MV-4-11 (cell line): ENCODE results near the gene ENTREP3.
"Not testable (repeated sequence)": the region's sequence is repeated elsewhere in the genome, so short reads cannot be mapped to it uniquely, and the experiment has no call there.

Experiments used
- DNase-seq: peaks from one replicate; lab custom pipeline; 2025; lab: John Stamatoyannopoulos, UW

The ENTREP3 gene

DNA sequence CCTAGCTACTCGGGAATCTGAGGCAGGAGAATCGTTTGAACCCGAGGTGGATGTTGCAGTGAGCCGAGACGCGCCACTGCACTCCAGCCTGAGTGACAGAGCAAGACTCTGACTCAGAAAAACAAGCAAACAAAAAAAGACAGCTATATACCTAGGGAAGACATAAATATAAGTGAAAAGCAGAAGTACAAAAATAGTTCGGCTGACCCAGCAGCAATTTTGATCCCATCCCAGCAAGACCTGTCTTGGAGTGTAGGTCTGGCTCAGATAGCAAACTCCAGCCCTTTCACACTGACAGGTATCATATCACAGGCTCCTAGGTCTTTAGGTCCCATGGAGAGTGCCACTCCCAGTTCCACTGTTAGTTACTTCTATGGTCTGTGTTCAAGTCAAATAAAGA is 32.2 kb downstream of the ENTREP3 start:
- DNase-seq = peak; percentile 78

DNA sequence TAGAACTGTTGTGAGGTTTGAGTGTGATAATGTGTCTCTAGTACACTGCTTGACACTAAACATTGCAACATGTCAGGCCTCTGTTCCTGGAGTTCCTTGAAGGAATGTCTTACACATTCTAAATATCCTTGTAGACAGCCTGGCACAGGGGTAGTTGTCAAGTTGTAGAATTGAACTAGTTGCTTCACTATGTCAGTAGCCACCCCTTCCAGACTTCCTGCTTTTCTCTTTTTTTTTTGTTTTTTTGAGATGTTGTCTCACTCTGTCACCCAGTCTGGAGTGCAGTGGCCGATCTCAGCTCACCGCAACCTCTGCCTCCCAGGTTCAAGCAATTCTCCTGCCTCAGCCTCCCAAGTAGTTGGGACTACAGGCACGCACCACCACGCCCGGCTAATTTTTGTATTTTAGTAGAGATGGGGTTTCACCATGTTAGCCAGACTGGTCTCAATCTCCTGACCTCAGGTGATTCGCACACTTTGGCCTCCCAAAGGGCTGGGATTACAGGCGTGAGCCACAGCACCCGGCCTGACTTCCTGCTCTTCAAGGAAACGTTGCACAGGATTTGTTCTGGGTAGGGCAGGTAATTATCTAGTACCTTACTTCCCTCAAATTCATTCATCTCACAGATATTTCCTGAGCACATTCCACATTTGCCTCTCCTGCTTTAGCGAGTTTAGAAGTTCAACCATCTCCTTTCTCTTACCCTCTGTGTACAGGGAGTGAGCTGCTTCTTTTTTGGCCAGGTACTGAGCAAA is 34.9 kb downstream of the ENTREP3 start:
- DNase-seq = not testable (repeated sequence)

DNA sequence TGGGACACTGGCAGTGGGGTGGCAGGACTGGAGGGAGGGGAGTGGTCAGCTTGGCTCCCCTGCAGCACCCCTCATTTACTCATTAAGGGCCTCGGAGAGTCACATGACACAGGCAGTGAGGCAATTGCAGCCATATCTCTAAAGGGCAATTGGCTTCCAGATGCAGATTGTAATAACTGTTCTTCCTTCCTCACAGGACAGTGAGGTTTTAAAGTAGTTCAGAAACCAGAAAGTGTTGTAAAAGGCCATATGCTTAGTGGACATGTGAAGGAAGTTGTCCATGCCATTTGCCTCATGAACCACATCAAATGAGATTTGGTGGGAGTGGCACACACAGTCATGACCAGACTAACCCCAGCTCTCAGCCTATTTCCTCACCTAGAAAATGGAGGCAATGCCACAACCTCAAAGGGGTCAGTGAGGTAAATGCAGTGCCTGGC is 35.7 kb downstream of the ENTREP3 start:
- DNase-seq = peak; percentile 84

DNA sequence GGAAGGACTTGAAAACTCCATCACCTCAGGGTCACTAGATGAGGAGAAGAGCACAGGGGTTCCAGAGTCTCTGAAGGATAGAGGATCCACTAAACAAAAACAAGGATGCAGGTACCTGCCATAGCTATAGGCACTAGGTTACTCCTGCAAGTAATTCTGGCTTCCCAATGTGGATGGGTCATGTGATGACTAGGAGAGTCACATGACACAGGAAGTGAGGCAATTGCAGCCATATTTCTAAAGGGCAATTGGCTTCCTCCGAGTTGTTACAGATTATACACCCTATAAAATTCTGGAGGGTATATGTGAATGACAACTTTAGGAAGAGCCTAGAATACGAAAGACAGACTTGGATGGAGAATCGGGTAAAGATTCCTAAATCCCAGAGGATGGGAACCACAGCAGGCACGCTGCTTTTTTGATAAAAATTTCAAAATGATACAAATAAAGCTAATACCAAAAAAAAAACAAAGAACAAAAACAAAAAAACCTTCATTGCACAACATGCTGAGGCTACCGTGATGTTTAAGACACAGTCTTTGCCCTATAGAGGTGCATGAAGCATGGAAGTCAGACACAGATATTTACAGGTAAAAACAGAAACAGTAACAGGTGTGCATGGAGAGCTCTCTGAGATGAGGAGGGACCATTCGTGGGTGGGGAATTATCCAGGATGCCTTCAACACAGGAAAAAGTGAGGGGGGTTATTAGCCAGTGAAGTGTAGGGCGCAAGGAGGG is 36.3 kb downstream of the ENTREP3 start:
- peak; percentile 67 for DNase-seq

DNA sequence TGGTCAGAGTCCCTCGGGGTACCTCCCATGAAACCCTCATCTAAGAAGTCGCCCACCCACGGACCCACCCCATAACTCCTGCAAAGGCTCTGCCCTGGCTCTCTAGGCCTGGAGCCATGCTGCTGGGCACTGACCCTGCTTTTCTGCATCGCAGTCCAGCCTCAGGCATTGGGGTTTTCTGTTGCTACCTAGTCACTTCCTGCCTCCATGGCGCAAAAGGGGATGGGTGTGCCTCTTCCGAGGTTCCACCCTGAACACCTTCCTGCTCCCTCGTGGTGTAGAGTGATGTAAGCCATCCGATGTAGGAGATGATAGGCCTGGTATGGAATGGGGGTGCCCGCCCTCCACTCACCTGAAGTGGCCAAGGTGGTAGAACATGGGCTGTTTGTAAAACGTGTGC is 40.6 kb downstream of the ENTREP3 start:
- DNase-seq = not testable (repeated sequence)

DNA sequence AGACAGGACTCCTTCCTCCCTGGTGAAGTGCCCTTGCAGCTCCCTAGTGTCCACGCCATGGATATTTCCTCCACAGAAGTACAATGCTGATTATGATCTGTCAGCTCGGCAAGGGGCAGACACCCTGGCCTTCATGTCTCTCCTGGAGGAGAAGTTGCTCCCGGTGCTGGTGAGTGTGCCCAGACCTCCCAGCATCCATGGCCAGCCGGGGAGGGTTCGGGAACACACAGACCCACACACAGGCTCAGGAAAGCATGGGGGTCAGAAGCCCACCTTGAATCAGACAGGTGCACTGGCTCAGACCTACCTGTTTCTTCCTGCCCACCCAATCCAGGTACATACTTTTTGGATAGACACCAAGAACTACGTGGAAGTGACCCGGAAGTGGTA is 43.2 kb downstream of the ENTREP3 start:
- not testable (repeated sequence) for DNase-seq

DNA sequence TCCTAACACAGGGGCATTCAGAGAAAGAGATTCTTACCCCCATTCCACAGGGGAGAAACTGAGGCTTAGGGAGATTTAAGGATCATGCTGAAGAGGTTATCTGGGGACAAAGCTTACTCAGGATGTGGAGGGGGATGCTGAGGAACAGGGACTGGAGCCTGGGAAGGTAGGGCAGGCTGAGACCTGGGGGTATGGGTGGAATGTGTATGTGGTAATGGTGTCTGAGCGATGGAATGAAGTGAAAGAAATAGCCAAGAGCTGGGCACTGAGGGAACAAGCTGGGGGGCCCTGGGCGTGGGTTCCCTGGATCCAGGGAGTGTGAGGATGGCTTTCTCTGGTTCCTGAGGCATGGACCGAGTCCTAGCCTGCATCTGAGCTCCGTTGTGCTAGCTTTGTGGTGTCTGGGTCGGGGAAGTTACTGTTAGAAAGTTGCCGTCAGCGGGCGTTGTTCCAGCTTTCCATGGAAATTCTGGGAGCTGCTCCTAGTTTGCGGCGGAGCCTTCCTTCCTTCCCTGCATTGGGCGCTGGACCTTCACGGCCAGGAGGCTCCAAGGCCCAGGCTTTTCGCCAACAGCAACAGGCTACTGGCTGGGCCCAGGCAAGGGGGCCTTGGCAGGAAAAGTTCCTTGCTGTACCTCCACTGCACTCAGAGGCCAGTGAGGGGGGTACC is 43.8 kb downstream of the ENTREP3 start:
- DNase-seq = not testable (repeated sequence)

DNA sequence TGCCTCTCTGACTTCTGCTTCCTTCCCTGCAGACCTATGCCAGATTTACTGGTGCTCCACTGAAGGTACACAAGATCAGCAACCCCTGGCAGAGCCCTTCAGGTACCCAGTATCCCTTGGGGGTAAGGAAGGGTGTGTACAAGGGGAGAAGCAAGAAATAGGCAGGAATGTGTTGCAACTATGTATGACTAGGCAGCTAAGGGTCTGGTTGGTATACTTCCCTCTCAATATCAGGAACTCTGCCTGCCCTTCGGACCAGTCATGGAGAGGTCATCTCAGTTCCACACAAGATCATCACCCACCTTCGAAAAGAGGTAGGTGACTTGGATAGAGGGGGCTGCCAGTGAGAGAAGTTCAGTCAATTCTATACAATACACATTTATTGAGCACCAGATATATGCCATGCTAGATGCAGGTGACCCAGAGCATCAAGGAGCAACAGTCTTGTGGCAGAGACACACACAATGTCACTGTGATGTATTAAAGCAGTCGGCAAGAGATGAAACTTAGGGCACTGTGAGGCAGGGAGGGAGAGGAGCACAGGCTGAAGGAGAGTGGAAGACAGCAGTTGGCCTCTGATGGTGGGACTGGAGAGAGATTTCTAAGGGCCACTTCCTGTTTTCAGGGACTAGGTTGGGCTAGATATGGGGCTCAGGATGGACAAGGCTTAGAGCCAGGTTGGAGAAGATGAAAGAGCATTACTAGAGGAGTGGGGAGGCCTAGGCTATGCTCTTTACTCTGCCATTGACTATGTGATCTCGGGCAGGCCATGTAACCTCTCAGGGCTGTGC is 44.8 kb downstream of the ENTREP3 start:
- DNase-seq = peak; percentile 57

DNA sequence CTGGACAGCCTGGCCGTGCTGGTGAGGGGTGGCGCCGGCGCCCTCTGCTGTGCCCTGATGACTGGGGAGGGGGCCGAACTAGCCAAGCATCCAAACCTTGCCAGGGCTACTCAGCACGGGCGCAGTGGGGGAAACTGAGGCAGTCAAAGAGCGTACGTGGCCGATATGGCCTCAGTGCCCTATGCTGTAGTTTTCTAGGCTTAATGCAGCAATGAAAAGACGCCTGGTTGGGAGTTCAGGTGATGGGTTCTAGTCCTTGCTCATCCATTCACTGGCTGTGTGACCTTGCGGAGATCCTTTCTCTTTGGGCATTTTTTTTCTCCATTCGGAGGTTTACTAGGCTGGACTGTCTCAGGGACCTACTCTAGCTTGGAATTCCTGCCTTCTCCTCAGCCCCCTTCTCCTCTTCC is 46.0 kb downstream of the ENTREP3 start:
- DNase-seq = no peak

DNA sequence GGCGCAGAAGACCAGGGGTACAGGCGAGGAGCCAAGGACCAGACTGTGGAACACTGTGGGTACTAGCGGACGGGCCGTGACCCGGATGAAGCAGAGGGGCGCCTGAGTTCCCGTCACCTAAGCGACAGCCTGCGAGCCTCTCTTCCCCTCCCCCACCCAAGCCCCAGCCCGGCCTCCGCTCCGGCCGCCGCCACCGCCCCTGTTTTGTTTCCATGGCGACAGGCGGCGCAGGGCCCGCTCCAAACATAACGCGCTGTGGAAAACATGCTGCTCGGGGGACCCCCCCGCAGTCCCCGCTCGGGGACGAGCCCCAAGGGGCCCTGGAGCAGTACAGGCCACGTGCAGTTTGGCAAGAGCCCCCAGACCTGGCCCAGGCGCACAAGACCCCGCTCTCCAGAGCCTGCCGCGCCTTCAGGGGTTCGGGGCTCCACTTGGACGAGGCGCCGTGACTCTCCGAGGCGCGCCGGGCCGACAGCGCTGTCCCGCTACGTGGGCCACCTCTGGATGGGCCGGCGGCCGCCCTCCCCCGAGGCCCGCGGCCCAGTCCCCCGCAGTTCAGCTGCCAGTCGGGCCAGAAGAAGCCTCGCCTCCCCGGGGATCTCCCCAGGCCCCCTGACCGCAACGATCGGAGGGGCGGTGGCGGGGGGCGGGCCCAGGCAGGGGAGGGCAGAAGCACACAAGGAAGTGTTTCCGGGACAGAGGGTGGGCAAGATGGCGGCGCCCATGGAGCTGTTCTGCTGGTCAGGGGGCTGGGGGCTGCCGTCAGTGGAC is 46.6 kb downstream of the ENTREP3 start, which contains the start of gene MTX1:
Gene MTX1, plus strand, starts transcription at position 155 of the 771 bp plus-strand sequence. Its CDS starts 110 bp downstream, at position 265.
- peak; percentile 65 for DNase-seq

DNA sequence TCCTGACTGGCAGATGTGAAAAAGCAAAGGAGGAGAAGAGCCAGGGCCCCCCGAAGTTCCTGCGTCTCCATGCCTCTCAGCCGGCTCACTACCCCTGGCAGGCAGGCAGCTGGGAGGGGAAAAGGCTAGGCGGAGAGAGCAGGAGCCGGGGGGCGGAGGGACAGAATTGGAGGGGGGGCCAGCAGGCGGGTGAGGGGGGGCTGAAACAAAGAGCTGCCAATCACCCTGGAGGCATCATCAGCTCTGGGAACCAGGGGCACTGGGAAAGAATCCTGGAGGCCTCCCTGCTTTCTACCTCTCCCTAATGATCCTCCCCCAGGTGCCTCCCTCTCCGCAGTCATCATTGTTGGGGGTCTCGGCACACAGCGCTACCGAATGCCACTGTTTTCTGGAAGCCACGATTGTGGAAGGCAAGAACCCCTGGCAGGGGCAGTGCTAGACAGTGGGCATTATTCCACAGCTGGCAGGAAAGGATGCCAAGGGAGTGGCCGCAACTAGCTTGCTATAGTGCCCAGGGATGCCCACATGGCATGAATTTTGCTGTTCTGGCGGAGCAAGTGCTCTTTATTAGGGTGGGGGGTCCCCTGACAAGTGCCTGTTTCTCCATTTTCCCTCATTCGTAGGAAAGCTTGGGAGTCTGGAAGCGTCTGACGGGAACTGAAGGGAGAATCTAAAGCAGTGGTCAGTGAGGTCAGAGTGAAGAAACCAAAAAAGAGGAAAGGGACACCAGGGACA is 47.3 kb downstream of the ENTREP3 start, which contains the start of gene THBS3:
Gene THBS3, minus strand, starts transcription at position 92 of the 735 bp plus-strand sequence. Its CDS starts 21 bp downstream, at position 71.
- DNase-seq = no peak

DNA sequence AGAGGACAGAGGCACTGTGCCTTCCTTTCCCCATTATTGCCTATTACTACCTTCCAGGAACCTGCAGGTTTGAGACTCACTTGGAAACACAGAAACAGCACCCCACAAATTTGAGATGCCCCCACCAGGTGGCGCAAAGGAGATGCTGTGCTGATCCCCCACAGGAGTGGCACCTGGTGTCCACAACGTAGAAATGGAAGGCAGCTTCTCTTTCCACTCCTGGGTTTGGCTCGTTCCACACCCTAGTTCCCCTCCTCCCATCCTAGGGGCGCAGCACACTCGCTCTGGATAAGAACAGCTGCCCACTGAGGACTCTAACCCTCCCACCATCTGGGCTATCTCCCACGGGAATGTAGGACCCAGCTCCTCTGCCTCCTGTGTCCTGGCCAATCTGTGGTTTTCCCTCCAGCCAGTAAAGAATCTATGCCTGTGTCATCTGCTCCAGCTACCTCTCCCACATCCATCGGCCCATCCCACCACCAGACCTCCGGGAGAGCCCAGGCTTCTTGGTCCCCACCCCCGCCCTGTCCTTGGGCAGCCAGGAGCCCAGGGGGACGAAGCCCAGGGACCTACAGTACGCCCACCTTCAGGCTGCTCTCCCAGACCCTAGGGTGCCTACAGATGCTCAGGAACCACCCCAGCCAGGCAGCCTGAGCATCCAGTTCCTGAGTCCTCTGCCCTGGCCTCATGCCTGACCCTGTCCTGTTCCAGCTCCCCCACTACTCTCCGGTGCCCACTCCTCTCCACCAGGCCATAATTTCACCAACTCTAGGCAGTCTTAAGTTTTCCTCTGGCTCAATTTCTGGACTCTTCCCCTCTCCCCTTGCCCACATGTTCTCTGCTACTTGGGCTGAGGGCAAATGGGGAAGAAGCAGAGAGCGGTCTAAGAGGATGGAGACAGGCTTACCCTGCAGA is 48.1 kb downstream of the ENTREP3 start:
- DNase-seq = peak; percentile 68

DNA sequence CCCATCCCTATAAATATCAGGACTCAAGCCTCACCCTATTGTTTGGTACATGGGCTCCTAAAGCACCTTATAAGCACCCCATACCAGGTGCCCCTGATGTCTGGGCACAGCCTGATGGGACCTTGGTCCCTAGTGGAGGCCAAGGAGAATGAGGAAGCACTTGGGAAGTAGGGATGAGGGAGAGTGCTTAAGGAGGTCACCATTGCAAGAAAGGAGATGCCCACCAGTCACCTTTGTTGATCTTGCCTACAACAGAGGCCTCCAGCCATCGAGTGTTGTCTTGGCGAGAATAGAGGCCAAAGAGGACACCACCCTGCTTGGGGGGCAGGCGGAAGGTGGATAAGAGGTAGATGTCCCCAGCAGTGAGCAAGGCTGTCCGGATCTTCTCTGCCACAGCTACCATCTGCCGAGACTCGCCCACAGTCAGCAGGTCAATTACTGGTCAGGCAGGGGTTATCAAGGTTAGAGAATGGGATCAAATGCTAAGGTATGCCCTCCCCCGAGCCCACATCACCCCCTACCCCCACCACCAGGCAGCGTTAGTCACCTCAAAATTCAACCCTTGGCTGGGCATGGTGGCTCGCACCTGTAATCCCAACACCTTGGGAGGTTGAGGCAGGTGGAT is 49.2 kb downstream of the ENTREP3 start:
- no peak for DNase-seq

DNA sequence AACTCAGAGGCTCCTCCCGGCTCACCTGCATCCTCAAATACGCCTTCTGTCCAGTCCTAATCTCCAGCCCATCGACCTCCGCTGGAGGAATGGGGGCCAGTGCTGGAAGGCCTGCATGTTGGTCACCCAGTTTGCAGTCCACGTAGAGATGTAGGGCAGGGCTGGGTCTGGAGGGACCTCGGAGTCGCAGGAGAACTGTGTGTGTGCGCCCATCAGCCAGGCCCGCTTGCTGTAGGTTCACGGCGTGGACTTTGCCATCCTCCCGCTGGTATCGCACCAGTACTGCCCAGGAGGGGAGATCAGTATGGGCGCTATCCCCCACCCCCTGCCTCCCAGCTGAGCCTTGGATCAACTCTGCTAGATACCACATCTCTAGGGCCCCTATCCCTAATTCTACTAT is 50.2 kb downstream of the ENTREP3 start:
- DNase-seq = no peak

DNA sequence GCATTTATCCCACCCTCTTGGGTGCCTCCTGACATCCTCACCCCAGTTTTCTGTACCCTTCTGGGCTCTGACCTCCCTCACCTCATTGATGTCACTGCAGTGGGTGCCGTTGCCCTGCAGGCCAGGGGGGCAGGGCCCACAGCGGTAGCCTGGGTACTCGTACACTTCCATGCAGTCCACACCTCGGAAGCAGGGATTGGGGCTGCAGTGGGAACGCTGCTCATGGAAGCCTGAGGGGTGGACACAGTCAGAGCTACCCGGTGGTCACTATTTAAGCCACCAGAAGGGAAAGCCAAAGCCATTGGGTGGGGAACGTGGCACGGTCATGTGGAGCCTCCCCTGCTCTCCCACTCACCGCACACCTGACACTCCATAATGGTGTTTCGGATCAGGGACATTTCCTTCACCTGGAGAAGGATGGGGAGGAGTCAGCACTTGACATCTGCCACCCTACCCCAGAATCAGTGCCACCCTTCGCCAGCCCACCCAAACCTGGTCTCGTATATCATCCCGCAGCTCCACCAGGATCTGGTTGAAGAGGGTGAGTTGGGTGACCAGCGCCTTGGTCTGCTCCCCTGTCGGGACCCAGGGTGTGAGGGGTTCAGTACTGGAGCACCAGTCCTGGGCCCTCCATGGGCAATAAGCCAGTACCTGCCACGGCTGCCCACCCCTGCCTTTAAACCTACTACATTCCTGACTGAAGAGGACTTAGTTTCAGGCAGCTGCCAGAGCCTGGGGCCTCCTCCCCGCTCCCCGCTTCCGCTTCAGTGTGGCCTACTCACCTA is 52.4 kb downstream of the ENTREP3 start:
- no peak for DNase-seq

DNA sequence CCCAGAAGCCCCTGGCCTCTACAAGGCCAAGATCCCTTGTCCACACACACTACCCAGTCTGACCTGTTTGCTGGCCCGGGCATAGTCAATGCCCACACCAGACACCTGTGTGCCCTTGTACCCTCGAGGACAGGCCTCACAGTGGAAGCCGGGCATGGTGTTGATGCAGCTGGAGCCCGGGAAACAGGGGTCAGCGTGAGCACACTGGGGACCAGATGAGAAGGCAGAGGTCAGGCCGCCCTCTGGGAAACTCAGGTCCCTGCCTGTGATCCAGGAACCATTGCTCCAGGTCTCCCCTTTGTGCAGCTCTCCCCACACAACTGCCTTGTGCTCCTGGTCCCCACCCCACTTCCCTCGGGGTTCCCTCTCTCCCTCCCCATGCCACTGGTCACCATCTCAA is 53.1 kb downstream of the ENTREP3 start:
- DNase-seq = no peak

DNA sequence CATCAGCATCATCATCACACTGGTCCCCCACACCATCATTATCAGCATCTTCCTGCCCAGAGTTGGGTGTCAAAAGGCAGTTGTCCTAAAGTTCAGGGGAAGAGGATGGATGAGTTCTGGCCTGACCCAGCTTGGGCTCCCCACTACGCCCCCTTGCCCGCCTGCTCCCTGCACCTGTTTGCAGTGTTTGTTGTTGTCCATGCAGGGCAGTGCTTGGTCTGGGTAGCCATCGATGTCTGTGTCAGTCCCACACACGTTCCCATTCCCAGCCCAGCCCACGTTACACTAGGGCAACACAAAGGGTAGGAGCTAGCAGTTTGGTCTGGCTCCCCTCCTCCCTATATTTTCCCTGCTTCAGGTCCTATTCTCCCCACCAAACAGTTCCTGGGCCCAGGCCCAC is 54.4 kb downstream of the ENTREP3 start:
- DNase-seq = no peak

DNA sequence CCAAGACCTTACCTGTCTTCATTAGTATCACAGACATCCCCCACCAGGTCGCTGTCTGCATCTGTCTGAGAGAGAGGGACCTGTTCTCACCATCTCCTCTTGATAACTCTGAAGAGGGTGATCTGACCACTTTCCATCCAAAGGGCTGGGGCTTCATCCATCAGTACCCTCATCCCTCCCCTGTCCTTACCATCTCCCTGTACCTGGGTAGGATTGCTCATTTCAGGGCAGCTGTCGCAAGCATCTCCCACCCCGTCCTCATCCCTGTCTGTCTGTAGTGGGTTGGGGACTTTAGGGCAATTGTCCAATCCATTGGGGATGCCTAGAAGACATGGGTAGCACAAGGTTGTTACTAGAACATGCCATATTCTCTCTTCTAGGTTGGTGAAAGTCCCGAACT is 55.5 kb downstream of the ENTREP3 start:
- no peak for DNase-seq
